K562 (cell line): Measurements from ENCODE around the gene ETV2. TPM values are rescaled to one million over a fixed set of nuclear protein-coding genes. Genes with fewer than 3 reads are reported as not detected.
A peak's percentile ranks its signal among the peaks of the same experiment; 100 is the strongest.

Experiments used
- DIDO1 ChIP-seq: fragments of 450-650 bp; IDR thresholded peaks from 2 replicates; pipeline ENCODE4 v1.6.1; 2016; ENCODE audit warnings: low read depth, missing biosample characterization, missing genetic modification characterization
- ZNF12 ChIP-seq: sonication (generic); formaldehyde crosslinking; IDR thresholded peaks from 2 replicates; pipeline ENCODE4 v1.4.0; 2020; ENCODE audit warnings: mild to moderate bottlenecking, missing genetic modification reagents
- ZNF140 ChIP-seq: fragments of 250-450 bp; sonication (Bioruptor Pico); IDR thresholded peaks from 2 replicates; pipeline ENCODE4 v1.8.0; 2021; ENCODE audit warnings: moderate library complexity, mild to moderate bottlenecking, inconsistent platforms
- ZNF24 ChIP-seq: fragments of 450-650 bp; IDR thresholded peaks from 2 replicates; pipeline ENCODE4 v1.6.1; 2016
- ZNF436 ChIP-seq: fragments of 250-450, 450-650 bp; sonication (Bioruptor Pico); formaldehyde crosslinking; IDR thresholded peaks from 2 replicates; pipeline ENCODE4 v1.7.0; 2020; ENCODE audit warnings: mild to moderate bottlenecking
- polyA plus RNA-seq, 8 experiments: library from polyadenylated mRNA; depleted of rRNA in 4 of 8; stranded (reverse) in 5 of 8; unstranded in 3 of 8; fragments of >200 nt; fragmentation: Nextera tagmentation in 2 of 8; fragmentation: Illumina TruSeq in 1 of 8; extraction: Ambion mirVana in 2 of 8; extraction: Trizol in 1 of 8; gene quantifications; 2 replicates each; pipeline versions ENCODE4 v1.2.1 to v1.2.3, GENCODE V29; 2011 to 2014; ENCODE audit warnings: inconsistent platforms in 1 of 8, missing spikeins in 1 of 8
- total RNA-seq, 7 experiments: library from RNA; depleted of rRNA in 6 of 7; stranded (reverse); fragments of >200 nt in 6 of 7; fragmentation: Illumina TruSeq in 2 of 7; extraction: Trizol in 2 of 7; gene quantifications; 2 replicates each; pipeline versions ENCODE4 v1.2.1 to v1.2.3, GENCODE V29; 2011 to 2021; ENCODE audit warnings: low replicate concordance in 1 of 7
- TF ChIP-seq, protein P1 (sequence below): sonication (generic); formaldehyde crosslinking; IDR thresholded peaks from 2 replicates; pipeline ENCODE4 v1.8.1; 2023; ENCODE audit warnings: mild to moderate bottlenecking, missing genetic modification reagents
- TF ChIP-seq, protein P2 (sequence below): fragments of 250-450 bp; sonication (Bioruptor Pico); IDR thresholded peaks from 2 replicates; pipeline ENCODE4 v1.8.0; 2021; ENCODE audit warnings: mild to moderate bottlenecking, moderate library complexity
- TF ChIP-seq, protein P3 (sequence below): fragments of 450-650 bp; IDR thresholded peaks from 2 replicates; pipeline ENCODE4 v1.7.0; 2016; ENCODE audit warnings: borderline replicate concordance
- TF ChIP-seq, protein P4 (sequence below), 2 experiments: fragments of 450-650 bp; formaldehyde crosslinking in 1 of 2; IDR thresholded peaks; 2 replicates each; pipeline versions ENCODE4 v1.4.0 to v1.6.1; 2014 to 2020; ENCODE audit warnings: mild to moderate bottlenecking in 2 of 2, borderline replicate concordance in 1 of 2, low read depth in 1 of 2
- TF ChIP-seq, protein P5 (sequence below): fragments of 250-450 bp; sonication (Bioruptor Pico); IDR thresholded peaks from 2 replicates; pipeline ENCODE4 v1.4.0; 2020; ENCODE audit warnings: mild to moderate bottlenecking

Gene ETV2
- total and polyA plus RNA-seq, 9 of the 15 experiments (the other 6 are each of a cell fraction or from before 2014, with no cell fraction given), result 0.11 to 3.7 (median 0.55) TPM

DNA sequence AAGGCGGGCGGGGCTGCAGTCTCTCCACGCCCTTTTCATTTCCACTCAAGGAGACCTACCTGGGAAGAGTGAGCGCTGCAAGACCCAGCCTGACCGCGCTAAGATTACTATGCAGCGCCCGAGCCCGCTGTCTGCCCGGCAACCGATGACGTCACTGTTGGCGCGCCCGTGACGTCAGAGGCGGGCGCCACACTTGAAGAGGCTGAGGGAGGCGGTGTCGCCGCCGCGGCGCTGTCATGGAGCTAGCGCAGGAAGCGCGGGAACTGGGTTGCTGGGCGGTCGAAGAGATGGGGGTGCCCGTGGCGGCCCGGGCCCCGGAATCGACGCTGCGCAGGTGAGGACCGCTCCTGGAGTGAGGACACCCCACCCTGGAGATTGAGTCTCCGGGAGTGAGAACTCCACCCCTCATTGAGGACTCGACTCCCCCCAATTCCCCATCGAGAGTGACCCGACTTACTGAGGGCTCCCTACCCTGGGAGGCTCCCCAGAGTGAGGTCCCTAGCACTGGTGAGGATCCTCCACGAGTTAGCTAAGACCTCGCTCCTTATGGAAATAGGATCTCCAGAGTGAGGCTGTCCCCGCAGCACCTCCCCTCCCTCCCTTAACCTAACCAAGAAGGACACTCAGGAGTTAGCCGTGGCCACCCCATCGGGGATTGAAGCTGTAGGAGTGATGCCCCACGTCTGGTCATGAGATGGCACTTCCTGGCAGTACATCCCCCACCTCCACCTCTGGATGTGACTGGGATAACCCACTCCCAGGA, 28.8 kb upstream of the ETV2 start, which contains the start of gene HAUS5 (continued):
- TF ChIP-seq, protein P1, sequence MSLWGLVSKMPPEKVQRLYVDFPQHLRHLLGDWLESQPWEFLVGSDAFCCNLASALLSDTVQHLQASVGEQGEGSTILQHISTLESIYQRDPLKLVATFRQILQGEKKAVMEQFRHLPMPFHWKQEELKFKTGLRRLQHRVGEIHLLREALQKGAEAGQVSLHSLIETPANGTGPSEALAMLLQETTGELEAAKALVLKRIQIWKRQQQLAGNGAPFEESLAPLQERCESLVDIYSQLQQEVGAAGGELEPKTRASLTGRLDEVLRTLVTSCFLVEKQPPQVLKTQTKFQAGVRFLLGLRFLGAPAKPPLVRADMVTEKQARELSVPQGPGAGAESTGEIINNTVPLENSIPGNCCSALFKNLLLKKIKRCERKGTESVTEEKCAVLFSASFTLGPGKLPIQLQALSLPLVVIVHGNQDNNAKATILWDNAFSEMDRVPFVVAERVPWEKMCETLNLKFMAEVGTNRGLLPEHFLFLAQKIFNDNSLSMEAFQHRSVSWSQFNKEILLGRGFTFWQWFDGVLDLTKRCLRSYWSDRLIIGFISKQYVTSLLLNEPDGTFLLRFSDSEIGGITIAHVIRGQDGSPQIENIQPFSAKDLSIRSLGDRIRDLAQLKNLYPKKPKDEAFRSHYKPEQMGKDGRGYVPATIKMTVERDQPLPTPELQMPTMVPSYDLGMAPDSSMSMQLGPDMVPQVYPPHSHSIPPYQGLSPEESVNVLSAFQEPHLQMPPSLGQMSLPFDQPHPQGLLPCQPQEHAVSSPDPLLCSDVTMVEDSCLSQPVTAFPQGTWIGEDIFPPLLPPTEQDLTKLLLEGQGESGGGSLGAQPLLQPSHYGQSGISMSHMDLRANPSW (CRISPR knock-in tag), result 0 out of 2 replicates have a peak, but pooled peaks have one; percentile 50
- TF ChIP-seq ZNF436 (CRISPR knock-in tag), result no peak
- no peak for TF ChIP-seq DIDO1 (tag)
- no peak for TF ChIP-seq ZNF140 (CRISPR knock-in tag)
- no peak for TF ChIP-seq ZNF24
- TF ChIP-seq, protein P2, sequence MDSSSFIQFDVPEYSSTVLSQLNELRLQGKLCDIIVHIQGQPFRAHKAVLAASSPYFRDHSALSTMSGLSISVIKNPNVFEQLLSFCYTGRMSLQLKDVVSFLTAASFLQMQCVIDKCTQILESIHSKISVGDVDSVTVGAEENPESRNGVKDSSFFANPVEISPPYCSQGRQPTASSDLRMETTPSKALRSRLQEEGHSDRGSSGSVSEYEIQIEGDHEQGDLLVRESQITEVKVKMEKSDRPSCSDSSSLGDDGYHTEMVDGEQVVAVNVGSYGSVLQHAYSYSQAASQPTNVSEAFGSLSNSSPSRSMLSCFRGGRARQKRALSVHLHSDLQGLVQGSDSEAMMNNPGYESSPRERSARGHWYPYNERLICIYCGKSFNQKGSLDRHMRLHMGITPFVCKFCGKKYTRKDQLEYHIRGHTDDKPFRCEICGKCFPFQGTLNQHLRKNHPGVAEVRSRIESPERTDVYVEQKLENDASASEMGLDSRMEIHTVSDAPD (CRISPR knock-in tag), result no peak
- TF ChIP-seq, protein P3, sequence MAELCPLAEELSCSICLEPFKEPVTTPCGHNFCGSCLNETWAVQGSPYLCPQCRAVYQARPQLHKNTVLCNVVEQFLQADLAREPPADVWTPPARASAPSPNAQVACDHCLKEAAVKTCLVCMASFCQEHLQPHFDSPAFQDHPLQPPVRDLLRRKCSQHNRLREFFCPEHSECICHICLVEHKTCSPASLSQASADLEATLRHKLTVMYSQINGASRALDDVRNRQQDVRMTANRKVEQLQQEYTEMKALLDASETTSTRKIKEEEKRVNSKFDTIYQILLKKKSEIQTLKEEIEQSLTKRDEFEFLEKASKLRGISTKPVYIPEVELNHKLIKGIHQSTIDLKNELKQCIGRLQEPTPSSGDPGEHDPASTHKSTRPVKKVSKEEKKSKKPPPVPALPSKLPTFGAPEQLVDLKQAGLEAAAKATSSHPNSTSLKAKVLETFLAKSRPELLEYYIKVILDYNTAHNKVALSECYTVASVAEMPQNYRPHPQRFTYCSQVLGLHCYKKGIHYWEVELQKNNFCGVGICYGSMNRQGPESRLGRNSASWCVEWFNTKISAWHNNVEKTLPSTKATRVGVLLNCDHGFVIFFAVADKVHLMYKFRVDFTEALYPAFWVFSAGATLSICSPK, result no peak
- TF ChIP-seq, protein P4, sequence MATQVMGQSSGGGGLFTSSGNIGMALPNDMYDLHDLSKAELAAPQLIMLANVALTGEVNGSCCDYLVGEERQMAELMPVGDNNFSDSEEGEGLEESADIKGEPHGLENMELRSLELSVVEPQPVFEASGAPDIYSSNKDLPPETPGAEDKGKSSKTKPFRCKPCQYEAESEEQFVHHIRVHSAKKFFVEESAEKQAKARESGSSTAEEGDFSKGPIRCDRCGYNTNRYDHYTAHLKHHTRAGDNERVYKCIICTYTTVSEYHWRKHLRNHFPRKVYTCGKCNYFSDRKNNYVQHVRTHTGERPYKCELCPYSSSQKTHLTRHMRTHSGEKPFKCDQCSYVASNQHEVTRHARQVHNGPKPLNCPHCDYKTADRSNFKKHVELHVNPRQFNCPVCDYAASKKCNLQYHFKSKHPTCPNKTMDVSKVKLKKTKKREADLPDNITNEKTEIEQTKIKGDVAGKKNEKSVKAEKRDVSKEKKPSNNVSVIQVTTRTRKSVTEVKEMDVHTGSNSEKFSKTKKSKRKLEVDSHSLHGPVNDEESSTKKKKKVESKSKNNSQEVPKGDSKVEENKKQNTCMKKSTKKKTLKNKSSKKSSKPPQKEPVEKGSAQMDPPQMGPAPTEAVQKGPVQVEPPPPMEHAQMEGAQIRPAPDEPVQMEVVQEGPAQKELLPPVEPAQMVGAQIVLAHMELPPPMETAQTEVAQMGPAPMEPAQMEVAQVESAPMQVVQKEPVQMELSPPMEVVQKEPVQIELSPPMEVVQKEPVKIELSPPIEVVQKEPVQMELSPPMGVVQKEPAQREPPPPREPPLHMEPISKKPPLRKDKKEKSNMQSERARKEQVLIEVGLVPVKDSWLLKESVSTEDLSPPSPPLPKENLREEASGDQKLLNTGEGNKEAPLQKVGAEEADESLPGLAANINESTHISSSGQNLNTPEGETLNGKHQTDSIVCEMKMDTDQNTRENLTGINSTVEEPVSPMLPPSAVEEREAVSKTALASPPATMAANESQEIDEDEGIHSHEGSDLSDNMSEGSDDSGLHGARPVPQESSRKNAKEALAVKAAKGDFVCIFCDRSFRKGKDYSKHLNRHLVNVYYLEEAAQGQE (IDR thresholded peaks at IDR 0.05; ENCODE audit: borderline replicate concordance), result no peak
- TF ChIP-seq, protein P4 (CRISPR knock-in tag; IDR thresholded peaks at IDR 0.05; ENCODE audit: low read depth), result 0 out of 2 replicates have a peak, but pooled peaks have one; percentile 51
- TF ChIP-seq, protein P5, sequence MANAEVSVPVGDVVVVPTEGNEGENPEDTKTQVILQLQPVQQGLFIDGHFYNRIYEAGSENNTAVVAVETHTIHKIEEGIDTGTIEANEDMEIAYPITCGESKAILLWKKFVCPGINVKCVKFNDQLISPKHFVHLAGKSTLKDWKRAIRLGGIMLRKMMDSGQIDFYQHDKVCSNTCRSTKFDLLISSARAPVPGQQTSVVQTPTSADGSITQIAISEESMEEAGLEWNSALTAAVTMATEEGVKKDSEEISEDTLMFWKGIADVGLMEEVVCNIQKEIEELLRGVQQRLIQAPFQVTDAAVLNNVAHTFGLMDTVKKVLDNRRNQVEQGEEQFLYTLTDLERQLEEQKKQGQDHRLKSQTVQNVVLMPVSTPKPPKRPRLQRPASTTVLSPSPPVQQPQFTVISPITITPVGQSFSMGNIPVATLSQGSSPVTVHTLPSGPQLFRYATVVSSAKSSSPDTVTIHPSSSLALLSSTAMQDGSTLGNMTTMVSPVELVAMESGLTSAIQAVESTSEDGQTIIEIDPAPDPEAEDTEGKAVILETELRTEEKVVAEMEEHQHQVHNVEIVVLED (CRISPR knock-in tag), result peak; percentile 74
- no peak for TF ChIP-seq ZNF12 (CRISPR knock-in tag)
